Loucy (cell line): ENCODE data around the gene PIK3CA.

ENCODE experiments used
- EZH2phosphoT487 ChIP-seq: fragments of 200-600 bp; IDR thresholded peaks from 2 replicates; pipeline ENCODE4 v1.6.1; 2018; ENCODE audit warnings: antibody characterized with exemption, mild to moderate bottlenecking, moderate library complexity, borderline replicate concordance
- TF ChIP-seq, protein P1 (sequence below): fragments of 200-600 bp; sonication (generic); conservative IDR thresholded peaks from 2 replicates; pipeline ENCODE4 v1.5.1; 2014; ENCODE audit warnings: mild to moderate bottlenecking, antibody characterized with exemption, low read length

DNA sequence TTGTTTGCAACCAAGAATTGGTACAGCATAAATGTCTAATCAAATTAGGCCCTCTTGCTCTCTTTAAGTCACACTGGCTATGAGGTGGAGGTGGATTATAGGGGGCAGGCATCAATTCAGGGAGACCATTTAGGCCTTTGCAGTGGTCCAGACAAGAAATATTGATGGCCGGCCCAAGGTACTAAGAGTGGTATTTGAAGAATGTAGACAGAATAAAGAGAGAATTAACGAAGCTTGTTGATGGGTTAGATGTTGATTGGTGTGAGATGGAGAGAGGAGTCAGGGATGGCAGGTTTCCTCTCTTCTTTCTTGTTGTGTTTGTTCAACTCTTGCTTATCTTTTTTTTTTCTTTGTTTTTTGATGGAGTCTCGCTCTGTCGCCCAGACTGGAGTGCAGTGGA, 48.5 kb downstream of the PIK3CA start:
- TF ChIP-seq, protein P1, sequence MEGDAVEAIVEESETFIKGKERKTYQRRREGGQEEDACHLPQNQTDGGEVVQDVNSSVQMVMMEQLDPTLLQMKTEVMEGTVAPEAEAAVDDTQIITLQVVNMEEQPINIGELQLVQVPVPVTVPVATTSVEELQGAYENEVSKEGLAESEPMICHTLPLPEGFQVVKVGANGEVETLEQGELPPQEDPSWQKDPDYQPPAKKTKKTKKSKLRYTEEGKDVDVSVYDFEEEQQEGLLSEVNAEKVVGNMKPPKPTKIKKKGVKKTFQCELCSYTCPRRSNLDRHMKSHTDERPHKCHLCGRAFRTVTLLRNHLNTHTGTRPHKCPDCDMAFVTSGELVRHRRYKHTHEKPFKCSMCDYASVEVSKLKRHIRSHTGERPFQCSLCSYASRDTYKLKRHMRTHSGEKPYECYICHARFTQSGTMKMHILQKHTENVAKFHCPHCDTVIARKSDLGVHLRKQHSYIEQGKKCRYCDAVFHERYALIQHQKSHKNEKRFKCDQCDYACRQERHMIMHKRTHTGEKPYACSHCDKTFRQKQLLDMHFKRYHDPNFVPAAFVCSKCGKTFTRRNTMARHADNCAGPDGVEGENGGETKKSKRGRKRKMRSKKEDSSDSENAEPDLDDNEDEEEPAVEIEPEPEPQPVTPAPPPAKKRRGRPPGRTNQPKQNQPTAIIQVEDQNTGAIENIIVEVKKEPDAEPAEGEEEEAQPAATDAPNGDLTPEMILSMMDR, result no peak
- TF ChIP-seq EZH2phosphoT487, result no peak
